RWPE2 (cell line): ENCODE data around the gene CACNA1E.

ENCODE experiments used
- ATAC-seq: fragments of 200-7000 bp; cut with Tn5 transposase; 3 replicates; pipeline ENCODE4 v1.9.1; 2021; ENCODE audit warnings: low read depth
- DNase-seq: peaks from one replicate; pipeline ENCODE4 v3.0.0-alpha.2; 2020; ENCODE audit warnings: low spot score
- H3K27ac ChIP-seq: fragments of 450-650 bp; 2 replicates; pipeline ENCODE4 v1.5.1; 2017; ENCODE audit warnings: mild to moderate bottlenecking; ENCODE audit not compliant: poor library complexity, severe bottlenecking
- H3K27me3 ChIP-seq: fragments of 250-450 bp; sonication (Bioruptor Pico); 2 replicates; pipeline ENCODE4 v1.5.1; 2021; ENCODE audit warnings: mild to moderate bottlenecking, moderate library complexity; ENCODE audit not compliant: insufficient read depth, poor library complexity, severe bottlenecking
- H3K36me3 ChIP-seq: fragments of 250-450 bp; sonication (Bioruptor Pico); 2 replicates; pipeline ENCODE4 v1.5.1; 2020; ENCODE audit warnings: low read depth, mild to moderate bottlenecking, moderate library complexity
- H3K4me1 ChIP-seq: fragments of 250-450 bp; sonication (Bioruptor Pico); 2 replicates; pipeline ENCODE4 v1.5.1; 2021; ENCODE audit warnings: mild to moderate bottlenecking, moderate library complexity; ENCODE audit not compliant: insufficient read depth, poor library complexity, severe bottlenecking
- H3K4me3 ChIP-seq: fragments of 250-450 bp; sonication (Bioruptor Pico); 2 replicates; pipeline ENCODE4 v1.5.1; 2021; ENCODE audit warnings: mild to moderate bottlenecking, moderate library complexity; ENCODE audit not compliant: severe bottlenecking
- H3K9me3 ChIP-seq: fragments of 250-450 bp; sonication (Bioruptor Pico); 2 replicates; pipeline ENCODE4 v1.5.1; 2021; ENCODE audit warnings: mild to moderate bottlenecking, moderate library complexity; ENCODE audit not compliant: severe bottlenecking
- TF ChIP-seq, protein P1 (sequence below): fragments of 450-650 bp; IDR thresholded peaks from one replicate; pipeline ENCODE4 v1.5.1; 2017; ENCODE audit warnings: mild to moderate bottlenecking, moderate library complexity; ENCODE audit not compliant: poor library complexity, severe bottlenecking

CACNA1E gene

DNA sequence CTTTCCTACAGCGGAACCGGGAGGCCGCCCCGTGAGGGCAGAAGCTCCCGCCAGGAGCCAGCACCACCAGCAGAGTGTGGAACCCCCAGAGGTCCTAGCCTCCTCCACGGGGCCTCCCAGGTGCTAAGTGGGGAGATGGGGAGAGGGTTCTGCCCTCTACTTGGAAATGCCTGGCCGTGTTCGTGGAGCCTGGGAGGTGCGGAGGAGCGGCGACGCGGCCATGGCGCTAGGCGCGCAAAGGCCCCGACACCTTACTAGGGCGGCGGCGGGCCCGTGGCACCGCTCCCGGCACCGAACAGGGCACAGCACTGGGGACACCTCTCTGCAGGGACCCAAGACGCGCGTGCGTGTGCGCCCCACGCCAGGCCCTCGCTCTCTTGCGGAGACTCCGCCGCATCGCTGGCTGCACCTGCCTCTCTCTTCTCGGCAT lies 1.3 kb upstream of the CACNA1E start:
- Histone ChIP-seq H3K4me1 (no peaks in the 10 kb centered on the region), H3K9me3 (no peaks in the 10 kb centered on the region), H3K27ac (no peak overlapping the region), H3K4me3 (no peak overlapping the region), H3K36me3 (no peaks in the 10 kb centered on the region), H3K27me3 (peaks cover 76% of the 10 kb centered on the region)
- DNase-seq (no peak), ATAC-seq (no peak)
- TF ChIP-seq, protein P1, sequence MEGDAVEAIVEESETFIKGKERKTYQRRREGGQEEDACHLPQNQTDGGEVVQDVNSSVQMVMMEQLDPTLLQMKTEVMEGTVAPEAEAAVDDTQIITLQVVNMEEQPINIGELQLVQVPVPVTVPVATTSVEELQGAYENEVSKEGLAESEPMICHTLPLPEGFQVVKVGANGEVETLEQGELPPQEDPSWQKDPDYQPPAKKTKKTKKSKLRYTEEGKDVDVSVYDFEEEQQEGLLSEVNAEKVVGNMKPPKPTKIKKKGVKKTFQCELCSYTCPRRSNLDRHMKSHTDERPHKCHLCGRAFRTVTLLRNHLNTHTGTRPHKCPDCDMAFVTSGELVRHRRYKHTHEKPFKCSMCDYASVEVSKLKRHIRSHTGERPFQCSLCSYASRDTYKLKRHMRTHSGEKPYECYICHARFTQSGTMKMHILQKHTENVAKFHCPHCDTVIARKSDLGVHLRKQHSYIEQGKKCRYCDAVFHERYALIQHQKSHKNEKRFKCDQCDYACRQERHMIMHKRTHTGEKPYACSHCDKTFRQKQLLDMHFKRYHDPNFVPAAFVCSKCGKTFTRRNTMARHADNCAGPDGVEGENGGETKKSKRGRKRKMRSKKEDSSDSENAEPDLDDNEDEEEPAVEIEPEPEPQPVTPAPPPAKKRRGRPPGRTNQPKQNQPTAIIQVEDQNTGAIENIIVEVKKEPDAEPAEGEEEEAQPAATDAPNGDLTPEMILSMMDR = no peak

DNA sequence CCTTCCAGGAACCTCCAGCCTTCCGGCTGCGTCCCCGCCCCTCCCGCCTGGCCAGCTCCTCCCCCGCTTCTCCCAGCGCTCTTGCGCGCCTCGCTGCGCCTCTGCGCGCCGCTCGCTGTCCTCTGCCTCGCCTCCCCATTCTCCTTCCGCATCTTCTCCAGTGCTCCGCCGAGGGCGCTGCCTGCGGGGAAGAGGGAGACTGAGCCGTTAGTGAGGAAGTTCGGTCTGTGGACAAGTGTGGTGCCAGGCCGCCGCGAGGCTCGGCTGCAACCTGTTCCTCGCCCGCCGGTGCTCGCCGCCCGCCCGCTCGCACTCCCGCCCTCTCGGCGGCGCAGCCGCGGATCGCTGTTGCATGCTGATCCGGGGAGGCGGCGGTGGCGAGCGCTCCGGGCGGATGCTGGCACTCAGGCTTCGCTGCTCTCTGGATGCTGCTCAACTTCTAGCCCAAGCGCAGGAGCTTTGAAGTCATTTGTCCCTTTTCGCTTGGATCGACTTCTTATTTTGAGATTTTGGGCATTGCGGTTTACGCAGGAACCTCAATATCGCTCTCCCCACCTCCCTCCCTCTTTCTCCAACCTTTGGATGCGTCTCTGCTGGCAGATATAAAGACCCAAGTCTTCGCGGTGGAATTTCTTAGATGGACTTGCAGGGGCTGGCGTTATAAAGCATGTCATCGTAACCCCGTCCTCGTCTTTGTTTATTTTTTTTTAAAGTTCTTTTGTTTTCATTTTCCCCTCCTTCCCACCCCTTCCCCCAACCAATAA lies 614 bp upstream of the CACNA1E start:
- Histone ChIP-seq H3K27me3 (peaks cover 79% of the 10 kb centered on the region), H3K36me3 (no peaks in the 10 kb centered on the region), H3K4me1 (no peaks in the 10 kb centered on the region), H3K9me3 (no peaks in the 10 kb centered on the region), H3K4me3 (peak overlapping the region; percentile 14), H3K27ac (no peak overlapping the region)
- TF ChIP-seq, protein P1 = peak; percentile 11
- ATAC-seq (peak; percentile 58), DNase-seq (no peak)

DNA sequence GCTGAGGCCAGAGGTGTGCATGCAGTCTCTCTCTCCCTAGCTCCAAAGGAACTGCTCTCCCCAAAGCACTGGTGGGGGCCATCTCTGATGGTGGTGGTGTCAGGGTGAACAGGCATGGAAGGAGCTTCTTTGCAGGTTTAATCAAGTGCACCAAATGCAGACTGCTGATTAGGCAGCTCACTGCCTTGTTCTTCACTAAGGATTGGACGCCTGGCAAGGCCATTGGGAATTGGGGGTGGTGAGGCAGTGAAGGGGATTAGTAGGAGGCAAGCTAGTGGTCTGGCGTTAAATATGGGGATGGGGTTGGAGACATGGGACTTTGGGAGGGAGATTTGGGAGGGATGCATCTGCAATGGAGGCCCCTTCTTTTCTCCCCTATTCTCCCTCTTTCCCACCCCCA lies 1.5 kb downstream of the CACNA1E start:
- DNase-seq (no peak), ATAC-seq (no peak)
- H3K36me3 ChIP-seq = no peaks in the 10 kb centered on the region
- no peaks in the 10 kb centered on the region for H3K4me1 ChIP-seq
- no peaks in the 10 kb centered on the region for H3K9me3 ChIP-seq
- no peak overlapping the region for H3K4me3 ChIP-seq
- peaks cover 83% of the 10 kb centered on the region for H3K27me3 ChIP-seq
- TF ChIP-seq, protein P1 = no peak
- no peak overlapping the region for H3K27ac ChIP-seq

DNA sequence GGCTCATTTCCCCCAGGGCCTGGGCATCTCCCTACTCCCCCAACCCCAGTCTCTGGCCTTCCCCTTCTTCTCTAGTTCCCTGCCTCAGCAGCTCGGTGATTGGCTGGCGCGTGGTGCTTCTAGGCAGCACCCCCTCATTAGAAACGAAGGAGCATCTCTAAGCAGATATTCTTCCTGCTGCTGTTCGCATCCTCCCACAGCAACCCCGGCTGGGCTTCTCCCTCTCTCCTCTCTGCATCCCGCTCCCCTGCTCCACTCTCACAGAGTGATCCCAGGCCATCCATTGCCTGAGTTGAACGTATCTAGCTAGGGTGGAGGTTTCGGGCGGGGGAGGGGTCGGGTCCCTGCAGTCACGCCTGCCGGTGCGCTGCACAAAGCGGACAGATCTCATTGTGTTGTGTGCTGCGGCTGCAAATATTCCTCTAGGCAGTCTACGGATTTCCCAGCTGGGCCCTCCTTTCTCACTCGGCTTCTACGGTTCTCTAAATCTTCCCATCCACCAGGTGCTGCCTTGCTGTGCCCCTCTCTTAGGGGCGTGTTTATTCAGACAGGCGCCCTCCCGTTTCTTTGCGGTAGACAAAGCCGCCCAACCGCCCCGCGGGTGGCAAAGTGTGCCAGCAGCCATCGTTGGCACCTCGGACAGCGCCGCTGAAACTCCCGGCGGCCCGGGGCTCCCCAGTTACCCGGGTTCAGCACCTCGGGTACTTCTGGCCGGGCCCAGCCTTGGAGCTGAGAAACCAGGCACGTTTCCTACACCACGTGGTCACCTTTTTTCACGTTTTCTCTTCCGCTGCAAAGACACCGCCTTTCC lies 2.2 kb downstream of the CACNA1E start:
- Histone ChIP-seq H3K9me3 (no peaks in the 10 kb centered on the region), H3K27ac (no peak overlapping the region), H3K27me3 (peaks cover 76% of the 10 kb centered on the region), H3K4me3 (no peak overlapping the region), H3K4me1 (no peaks in the 10 kb centered on the region), H3K36me3 (no peaks in the 10 kb centered on the region)
- DNase-seq = no peak
- peak; percentile 48 for ATAC-seq
- TF ChIP-seq, protein P1 = no peak
